Ascending aorta (tissue), 2 donors: Measurements from ENCODE around the gene TMEM213. TPM values are rescaled to one million over a fixed set of nuclear protein-coding genes. Genes with fewer than 3 reads are reported as not detected.

Experiments used
- DNase-seq, 2 donors: peaks; one replicate each; pipeline ENCODE4 v3.0.0-alpha.2; 2019; ENCODE audit warnings: low spot score in 2 of 2
- H3K27ac ChIP-seq, 2 donors: fragments of 200-600 bp; sonication (generic); one replicate each; pipeline ENCODE4 v1.5.1; 2016 to 2017; ENCODE audit warnings: mild to moderate bottlenecking in 1 of 2
- H3K27me3 ChIP-seq: fragments of 200-600 bp; sonication (generic); one replicate; pipeline ENCODE4 v1.5.1; 2017
- H3K36me3 ChIP-seq, 2 donors: fragments of 200-600 bp; sonication (generic); one replicate each; pipeline ENCODE4 v1.5.1; 2016
- H3K4me1 ChIP-seq, 2 donors: fragments of 200-600 bp; sonication (generic); one replicate each; pipeline ENCODE4 v1.5.1; 2016 to 2017; ENCODE audit warnings: mild to moderate bottlenecking in 1 of 2
- H3K4me3 ChIP-seq, 2 donors: fragments of 200-600 bp; sonication (generic); one replicate each; pipeline ENCODE4 v1.5.1; 2016 to 2017; ENCODE audit warnings: mild to moderate bottlenecking in 1 of 2
- H3K9me3 ChIP-seq, 2 donors: fragments of 200-600 bp; sonication (generic); one replicate each; pipeline ENCODE4 v1.5.1; 2016
- CTCF ChIP-seq, 3 experiments: fragments of 200-600 bp in 2 of 3; fragments of 450-650 bp in 1 of 3; sonication (generic) in 2 of 3; IDR thresholded peaks; one replicate each; pipeline ENCODE4 v1.5.1; 2016 to 2019; ENCODE audit warnings: antibody characterized with exemption in 3 of 3, mild to moderate bottlenecking in 1 of 3, moderate library complexity in 1 of 3
- intact Hi-C: fragments of 100-400 bp; cut with DNase I; formaldehyde crosslinking; loops from one replicate; pipeline ENCODE4 v1.15.1; 2023
- total RNA-seq: library from RNA; depleted of rRNA; stranded (reverse); fragments of >200 nt; gene quantifications from one replicate; pipeline ENCODE4 v1.1.0, GENCODE V29; 2016

TMEM213 gene
- total RNA-seq, 1 donor from 2014 or later, result not detected

GRCh38 chr7:138853448-138853847 lies 55.7 kb downstream of the TMEM213 start:
- Histone ChIP-seq H3K4me3 (no peak overlapping the region), H3K4me1 (no peaks in the 10 kb centered on the region), H3K27ac (no peak overlapping the region), H3K9me3 (no peaks in the 10 kb centered on the region), H3K27me3 (no peaks in the 10 kb centered on the region), H3K36me3 (no peaks in the 10 kb centered on the region)
- intact Hi-C loops, result no loop called here
- no peak for TF ChIP-seq CTCF (IDR thresholded peaks at IDR 0.05)
- DNase-seq, result no peak

GRCh38 chr7:138854115-138854645 lies 56.4 kb downstream of the TMEM213 start:
- no peak for TF ChIP-seq CTCF (IDR thresholded peaks at IDR 0.05)

GRCh38 chr7:138857728-138858127 lies 59.9 kb downstream of the TMEM213 start:
- Histone ChIP-seq H3K4me1 (no peaks in the 10 kb centered on the region), H3K4me3 (no peak overlapping the region), H3K27ac (no peak overlapping the region), H3K9me3 (no peaks in the 10 kb centered on the region), H3K27me3 (no peaks in the 10 kb centered on the region), H3K36me3 (no peaks in the 10 kb centered on the region)
- no peak for TF ChIP-seq CTCF (IDR thresholded peaks at IDR 0.05)
- no peak for DNase-seq
- intact Hi-C loops, result no loop called here

More at GRCh38 chr7:138854115-138854645, 56.4 kb downstream of the TMEM213 start:
- no peak overlapping the region for H3K4me3 ChIP-seq
- DNase-seq, result no peak
- no peaks in the 10 kb centered on the region for H3K36me3 ChIP-seq
- no peak overlapping the region for H3K27ac ChIP-seq
- no peaks in the 10 kb centered on the region for H3K4me1 ChIP-seq
- no peaks in the 10 kb centered on the region for H3K27me3 ChIP-seq
- no peaks in the 10 kb centered on the region for H3K9me3 ChIP-seq
- intact Hi-C loops, result no loop called here

GRCh38 chr7:138861051-138861450 lies 63.3 kb downstream of the TMEM213 start:
- TF ChIP-seq CTCF (IDR thresholded peaks at IDR 0.05), result no peak
- no peaks in the 10 kb centered on the region for H3K36me3 ChIP-seq
- DNase-seq, result no peak
- no peak overlapping the region for H3K4me3 ChIP-seq
- H3K27me3 ChIP-seq, result no peaks in the 10 kb centered on the region
- H3K9me3 ChIP-seq, result no peaks in the 10 kb centered on the region
- intact Hi-C loops, result no loop called here
- no peaks in the 10 kb centered on the region for H3K4me1 ChIP-seq
- no peak overlapping the region for H3K27ac ChIP-seq

GRCh38 chr7:138863931-138864330 lies 66.1 kb downstream of the TMEM213 start:
- Histone ChIP-seq H3K4me3 (no peak overlapping the region), H3K27ac (no peak overlapping the region), H3K4me1 (no peaks in the 10 kb centered on the region), H3K36me3 (no peaks in the 10 kb centered on the region), H3K27me3 (no peaks in the 10 kb centered on the region), H3K9me3 (no peaks in the 10 kb centered on the region)
- TF ChIP-seq CTCF (IDR thresholded peaks at IDR 0.05), result no peak
- no peak for DNase-seq
- intact Hi-C loops, result no loop called here

- no peak for TF ChIP-seq CTCF (IDR thresholded peaks at IDR 0.05)
- Histone ChIP-seq H3K27me3 (no peaks in the 10 kb centered on the region), H3K4me1 (no peaks in the 10 kb centered on the region), H3K36me3 (no peaks in the 10 kb centered on the region), H3K4me3 (no peak overlapping the region), H3K27ac (no peak overlapping the region), H3K9me3 (no peaks in the 10 kb centered on the region)
- intact Hi-C loops, result no loop called here
- no peak for DNase-seq
These were observed 66.9 kb downstream of the TMEM213 start for GRCh38 chr7:138864667-138865066.
